Middle frontal gyrus (tissue), 1 donor: ENCODE measurements around the gene D2HGDH.
"Not testable (repeated sequence)": the region's sequence is repeated elsewhere in the genome, so short reads cannot be mapped to it uniquely, and the experiment has no call there.

ENCODE experiments used
- DNase-seq: peaks from one replicate; pipeline ENCODE4 v3.0.0-alpha.2; 2015; ENCODE audit warnings: low spot score; ENCODE audit errors: extremely low spot score

The D2HGDH gene

DNA sequence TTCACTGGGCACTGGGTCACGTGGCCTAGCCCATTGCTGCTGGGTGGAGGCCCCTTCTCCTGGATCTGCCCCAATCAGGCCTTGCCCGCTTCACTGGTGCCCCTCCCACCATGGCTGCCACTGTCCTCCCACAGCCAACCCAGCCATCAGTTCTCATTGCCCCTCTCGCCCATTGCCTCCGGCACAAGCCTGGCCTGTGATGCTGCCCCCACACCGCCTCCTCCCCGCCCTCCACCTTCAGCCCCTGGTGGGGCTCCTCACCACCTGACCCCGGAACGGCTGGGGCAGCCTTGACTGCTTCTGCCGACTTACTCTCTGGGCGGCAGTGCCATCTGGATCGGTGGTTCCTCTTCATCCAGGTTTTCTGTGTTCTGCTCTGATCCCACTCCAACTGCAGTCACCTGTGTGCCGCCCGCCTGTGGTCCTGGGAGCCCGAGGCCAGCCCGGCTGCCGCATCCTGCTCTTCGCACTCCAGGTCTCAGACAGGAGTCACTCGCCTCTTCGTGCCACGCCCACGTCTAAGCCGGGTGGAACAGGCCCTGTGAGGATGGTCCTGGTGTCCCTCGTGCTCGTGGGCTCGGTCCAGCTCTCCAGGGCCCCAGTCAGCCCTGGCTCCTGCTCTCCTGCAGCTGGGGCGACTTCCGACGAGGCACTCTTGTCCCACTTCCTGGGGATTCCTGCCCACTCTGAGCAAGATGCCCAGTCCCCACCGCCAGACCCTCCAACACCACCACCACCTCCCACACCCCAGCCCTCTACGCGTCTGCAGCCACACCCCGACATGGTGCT lies 14.2 kb downstream of the D2HGDH start:
- DNase-seq = no peak

GRCh38 chr2:241750076-241750840 lies 15.8 kb downstream of the D2HGDH start:
- no peak for DNase-seq

DNA sequence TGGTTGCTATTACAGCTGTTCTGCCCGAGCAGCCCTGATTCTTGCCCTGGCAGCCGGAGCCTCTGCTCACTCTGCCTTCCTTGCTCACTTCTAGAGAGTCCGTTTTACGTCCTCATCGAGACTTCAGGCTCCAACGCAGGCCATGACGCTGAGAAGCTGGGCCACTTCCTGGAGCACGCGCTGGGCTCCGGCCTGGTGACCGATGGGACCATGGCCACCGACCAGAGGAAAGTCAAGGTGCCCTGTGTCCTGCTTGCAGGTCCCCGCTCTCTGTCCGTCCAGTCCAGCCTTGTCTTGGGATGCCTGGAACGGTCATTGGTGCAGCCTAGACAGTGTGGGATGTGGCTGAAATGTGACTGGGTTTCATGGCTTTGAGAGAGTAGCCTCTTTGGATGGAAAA lies 16.7 kb downstream of the D2HGDH start:
- DNase-seq = no peak

GRCh38 chr2:241751776-241752175 lies 17.3 kb downstream of the D2HGDH start:
- no peak for DNase-seq

GRCh38 chr2:241752253-241752652 lies 17.8 kb downstream of the D2HGDH start:
- no peak for DNase-seq

DNA sequence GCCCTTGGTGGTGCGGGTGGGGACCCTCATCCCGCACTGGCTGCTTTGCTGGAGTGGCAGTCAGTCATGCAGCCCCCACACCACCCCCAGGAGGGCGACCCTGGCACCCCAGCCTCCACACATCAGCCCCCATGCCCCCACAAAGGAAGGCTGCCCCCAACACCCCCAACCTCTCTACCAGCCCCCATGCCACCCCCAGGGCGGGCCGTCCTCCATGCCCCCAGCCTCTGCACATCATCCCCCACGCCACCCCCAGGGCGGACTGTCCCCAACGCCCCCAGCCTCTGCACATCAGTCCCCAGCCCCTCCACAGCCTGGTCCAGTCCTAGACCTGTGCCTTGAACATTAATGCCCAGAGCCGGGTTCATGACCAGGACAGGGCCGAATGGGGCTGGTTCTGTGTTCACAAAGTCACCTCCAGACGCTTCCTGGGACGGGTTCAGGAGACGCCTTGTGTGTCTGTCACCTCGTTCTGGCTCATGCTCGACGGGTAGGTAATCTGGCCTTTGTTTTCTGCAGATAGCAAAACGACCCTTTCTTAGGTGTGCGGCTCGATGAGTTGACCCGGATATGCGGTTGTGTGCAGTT lies 18.4 kb downstream of the D2HGDH start:
- DNase-seq = no peak

GRCh38 chr2:241753493-241753892 lies 19.1 kb downstream of the D2HGDH start:
- DNase-seq = no peak

- DNase-seq = no peak
Measured at GRCh38 chr2:241754042-241754441, 19.6 kb downstream of the D2HGDH start.

- no peak for DNase-seq
Measured at GRCh38 chr2:241755166-241755565, 20.7 kb downstream of the D2HGDH start.

- no peak for DNase-seq
Measured at GRCh38 chr2:241755777-241756176, 21.3 kb downstream of the D2HGDH start.

- no peak for DNase-seq
Measured at GRCh38 chr2:241759067-241759807, 24.8 kb downstream of the D2HGDH start.

GRCh38 chr2:241759893-241760292 lies 25.5 kb downstream of the D2HGDH start:
- DNase-seq = not testable (repeated sequence)

- DNase-seq = no peak
Measured at GRCh38 chr2:241760301-241760771, 25.9 kb downstream of the D2HGDH start.

DNA sequence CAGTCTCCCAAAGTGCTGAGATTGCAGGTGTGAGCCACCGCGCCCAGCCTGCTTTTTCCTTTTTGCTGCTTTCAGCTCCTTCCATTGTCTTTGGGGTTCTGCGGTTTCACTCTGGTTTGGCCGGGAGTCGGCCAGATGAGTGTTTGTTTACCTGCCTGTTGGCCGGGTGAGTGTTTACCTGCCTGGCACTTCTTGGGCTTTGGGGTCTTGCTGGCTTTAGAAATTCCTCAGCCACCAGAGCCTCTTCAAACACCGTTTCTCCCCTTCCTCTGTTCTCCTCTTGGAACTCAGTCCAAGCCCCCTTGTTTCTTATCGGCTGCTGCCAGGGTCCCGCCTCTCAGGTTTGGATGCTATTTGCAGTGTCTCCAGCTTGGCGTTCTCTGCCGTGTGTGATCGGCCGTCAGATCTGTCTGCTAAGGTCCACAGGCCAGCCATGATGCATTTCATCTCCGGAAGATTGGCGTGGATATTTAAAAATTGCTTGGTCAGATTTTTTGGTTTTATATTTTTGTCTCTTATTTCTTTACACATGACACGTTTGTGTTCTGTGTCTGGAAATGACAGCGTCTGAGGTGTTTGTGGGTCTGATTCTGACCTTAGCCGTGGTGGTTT lies 28.0 kb downstream of the D2HGDH start:
- no peak for DNase-seq

GRCh38 chr2:241762933-241763369 lies 28.5 kb downstream of the D2HGDH start:
- no peak for DNase-seq

GRCh38 chr2:241763551-241764274 lies 29.3 kb downstream of the D2HGDH start:
- DNase-seq = no peak

DNA sequence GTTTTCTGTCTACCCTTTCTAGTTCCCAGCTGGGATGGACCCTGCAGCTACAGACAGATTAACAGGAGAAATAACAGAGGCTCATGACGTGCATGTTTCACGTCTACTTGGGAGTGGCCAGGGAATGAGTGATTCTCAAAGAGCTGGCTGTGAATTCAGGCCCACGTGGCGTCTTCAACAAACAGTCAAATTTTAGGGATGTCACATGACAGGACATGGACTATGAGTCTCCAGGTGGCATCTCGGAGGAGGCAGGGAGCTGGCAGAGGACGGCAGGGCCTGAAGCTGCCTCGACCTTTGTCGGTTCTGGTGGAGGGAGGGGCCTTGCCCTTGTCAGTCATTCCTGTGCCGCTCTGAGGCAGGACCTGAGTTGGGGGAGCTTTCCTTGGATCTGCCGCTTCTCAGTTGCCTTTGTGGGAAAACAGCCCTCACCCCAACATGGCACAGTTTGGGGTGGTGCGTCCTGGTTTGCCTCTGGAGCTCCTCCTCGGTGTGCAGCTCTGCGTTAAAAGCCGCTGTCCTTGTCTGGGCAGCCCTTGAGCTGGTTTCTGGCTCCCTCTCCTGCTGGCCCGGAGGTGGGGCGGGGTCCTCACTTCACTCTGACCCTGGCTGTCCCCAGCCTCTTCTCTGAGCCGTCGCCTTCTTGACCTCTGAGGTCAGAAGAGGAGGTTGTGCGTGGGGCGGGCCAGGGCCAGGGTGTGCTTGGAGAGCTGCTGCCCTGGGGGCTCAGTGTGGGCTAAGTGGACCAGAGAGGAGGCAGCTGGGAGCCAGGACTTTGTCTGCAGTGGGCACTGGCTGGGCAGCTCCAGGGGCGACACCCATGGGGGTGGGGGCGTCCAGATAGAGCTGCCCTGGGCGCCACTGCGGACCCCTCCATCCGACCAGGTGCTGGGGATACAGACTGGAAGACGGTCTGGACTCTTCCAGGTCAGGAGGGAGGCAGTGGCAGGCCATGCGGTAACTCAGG lies 30.1 kb downstream of the D2HGDH start:
- DNase-seq = no peak

DNA sequence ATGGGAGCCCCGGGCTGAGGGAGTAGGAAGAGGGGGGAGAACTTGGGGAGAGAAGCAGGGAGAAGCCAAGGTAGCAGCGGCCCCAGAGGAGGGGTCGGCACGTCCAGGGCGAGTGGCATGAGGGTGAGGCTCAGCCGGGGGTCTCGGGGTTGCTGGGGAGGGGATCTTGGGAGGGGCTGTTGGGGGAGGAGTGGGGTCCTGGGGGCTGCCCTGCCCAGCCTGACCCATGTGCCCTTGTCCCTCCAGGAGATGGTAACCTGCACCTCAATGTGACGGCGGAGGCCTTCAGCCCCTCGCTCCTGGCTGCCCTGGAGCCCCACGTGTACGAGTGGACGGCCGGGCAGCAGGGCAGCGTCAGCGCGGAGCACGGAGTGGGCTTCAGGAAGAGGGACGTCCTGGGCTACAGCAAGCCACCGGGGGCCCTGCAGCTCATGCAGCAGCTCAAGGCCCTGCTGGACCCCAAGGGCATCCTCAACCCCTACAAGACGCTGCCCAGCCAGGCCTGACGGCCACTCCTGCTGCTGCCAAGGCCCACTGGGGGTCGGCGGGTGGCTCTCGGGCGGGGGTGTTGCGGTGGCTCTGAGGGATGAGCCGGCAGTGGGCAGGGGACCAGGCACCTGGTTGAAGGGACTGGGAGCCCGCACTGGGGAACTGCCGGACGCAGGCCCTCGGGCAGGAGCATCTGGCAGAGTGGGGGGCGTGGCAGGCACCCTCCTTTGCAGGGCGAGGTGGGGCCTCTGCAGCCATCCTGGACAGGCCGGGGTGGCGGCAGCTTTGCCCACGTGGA lies 33.2 kb downstream of the D2HGDH start:
- no peak for DNase-seq
